ENCODE measurements around the gene DPP6.

- TF ChIP-seq, protein P1, sequence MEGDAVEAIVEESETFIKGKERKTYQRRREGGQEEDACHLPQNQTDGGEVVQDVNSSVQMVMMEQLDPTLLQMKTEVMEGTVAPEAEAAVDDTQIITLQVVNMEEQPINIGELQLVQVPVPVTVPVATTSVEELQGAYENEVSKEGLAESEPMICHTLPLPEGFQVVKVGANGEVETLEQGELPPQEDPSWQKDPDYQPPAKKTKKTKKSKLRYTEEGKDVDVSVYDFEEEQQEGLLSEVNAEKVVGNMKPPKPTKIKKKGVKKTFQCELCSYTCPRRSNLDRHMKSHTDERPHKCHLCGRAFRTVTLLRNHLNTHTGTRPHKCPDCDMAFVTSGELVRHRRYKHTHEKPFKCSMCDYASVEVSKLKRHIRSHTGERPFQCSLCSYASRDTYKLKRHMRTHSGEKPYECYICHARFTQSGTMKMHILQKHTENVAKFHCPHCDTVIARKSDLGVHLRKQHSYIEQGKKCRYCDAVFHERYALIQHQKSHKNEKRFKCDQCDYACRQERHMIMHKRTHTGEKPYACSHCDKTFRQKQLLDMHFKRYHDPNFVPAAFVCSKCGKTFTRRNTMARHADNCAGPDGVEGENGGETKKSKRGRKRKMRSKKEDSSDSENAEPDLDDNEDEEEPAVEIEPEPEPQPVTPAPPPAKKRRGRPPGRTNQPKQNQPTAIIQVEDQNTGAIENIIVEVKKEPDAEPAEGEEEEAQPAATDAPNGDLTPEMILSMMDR (optimal IDR thresholded peaks at IDR 0.05 in 1 of 3, IDR thresholded peaks at IDR 0.05 in 1 of 3, conservative IDR thresholded peaks at IDR 0.05 in 1 of 3; ENCODE audit: extremely low read depth in 1 of 3, insufficient read depth in 2 of 3, low read length in 3 of 3) = no peak
- no peak for TF ChIP-seq EZH2 (IDR thresholded peaks at IDR 0.05; ENCODE audit: low read length)
Measured at GRCh38 chr7:154912871-154913637, 860.9 kb downstream of the DPP6 start.

Measured in keratinocyte (primary cell).